GM18868 (cell line): ENCODE results near the gene HS6ST3.
"Not testable (repeated sequence)": the region's sequence is repeated elsewhere in the genome, so short reads cannot be mapped to it uniquely, and the experiment has no call there.

Source experiments
- ATAC-seq: cut with Tn5 transposase; IDR thresholded peaks from one replicate; pipeline ENCODE4 v1.9.1; 2021; ENCODE audit warnings: mild to moderate bottlenecking, moderate library complexity; ENCODE audit not compliant: unreplicated experiment

Gene HS6ST3

DNA sequence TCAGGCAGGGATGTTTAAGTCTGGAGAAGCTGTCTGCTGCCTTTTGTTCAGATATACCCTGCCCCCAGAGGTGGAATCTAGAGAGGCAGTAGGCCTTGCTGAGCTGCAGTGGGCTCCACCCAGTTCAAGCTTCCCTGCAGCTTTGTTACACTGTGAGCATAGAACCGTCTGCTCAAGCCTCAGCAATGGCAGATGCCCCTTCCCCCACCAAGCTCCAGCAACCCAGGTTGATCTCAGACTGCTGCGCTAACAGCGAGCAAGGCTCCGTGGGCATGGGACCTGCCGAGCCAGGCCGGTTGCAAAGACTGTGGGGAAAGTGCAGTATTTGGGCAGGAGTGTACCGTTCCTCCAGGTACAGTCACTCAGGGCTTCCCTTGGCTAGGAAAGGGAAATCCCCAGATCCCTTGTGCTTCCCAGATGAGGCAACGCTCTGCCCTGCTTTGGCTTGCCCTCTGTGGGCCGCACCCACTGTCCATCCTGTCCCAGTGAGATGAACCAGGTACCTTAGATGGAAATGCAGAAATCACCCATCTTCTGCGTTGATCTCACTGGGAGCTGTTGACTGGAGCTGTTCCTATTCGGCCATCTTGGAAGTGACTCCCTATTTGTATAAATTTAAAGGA is 434.6 kb downstream of the HS6ST3 start:
- not testable (repeated sequence) for ATAC-seq

DNA sequence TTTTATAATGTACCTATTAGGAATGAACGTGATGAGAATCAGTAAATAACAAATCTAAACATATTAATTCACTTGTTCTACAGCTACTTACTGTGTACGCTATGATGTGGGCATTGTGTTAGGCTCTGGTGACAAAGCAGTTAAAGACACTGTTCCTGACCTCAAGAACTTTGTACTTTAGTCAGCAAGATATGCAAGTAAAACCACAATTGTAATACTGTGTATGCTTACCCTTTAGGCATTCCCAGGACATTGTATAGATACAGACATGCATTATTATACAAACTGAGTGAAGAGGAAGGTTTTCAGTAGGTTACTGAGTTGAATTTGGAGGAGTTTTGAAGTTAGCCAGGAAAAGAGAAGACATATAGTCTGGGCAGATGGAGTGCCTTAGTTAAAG is 435.8 kb downstream of the HS6ST3 start:
- no peak for ATAC-seq

DNA sequence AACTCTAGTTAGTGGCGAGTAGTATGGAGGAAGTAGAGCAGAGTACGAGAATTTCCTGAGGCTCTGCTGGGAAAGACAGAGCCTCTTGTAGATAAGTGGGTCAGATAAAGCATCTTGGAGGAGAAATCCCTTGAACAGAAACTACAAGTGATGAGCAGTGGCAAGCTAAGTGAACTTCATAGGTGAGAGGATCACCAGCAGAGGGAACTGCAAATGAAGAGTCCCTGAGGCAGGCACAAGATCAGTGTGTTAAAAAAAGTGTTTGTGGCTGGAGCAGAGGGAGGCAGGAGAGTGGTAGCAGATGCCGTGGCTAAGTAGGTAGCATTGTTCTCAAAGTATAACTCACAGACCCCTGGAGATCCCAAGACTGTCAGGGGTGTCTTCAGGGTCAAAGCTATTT is 437.6 kb downstream of the HS6ST3 start:
- ATAC-seq: no peak

DNA sequence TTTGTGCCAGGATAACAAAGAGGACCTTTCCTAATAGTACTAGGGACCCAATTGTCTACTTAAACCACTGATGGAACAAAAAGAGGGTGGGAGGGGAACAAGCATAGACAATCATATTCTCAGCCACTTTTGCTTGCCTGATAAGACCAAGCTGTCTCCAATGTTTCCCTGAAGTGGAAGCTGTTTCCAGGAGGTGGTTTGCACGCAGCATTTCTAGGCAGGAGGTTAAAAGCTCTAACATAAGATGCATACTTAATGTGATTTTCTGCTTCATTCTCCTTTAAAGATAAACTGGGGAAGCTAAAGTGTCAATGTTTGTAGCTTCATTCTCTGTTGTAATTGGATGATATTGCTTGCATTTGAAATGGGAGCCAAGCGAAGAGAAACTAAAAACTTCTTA is 442.9 kb downstream of the HS6ST3 start:
- no peak for ATAC-seq

DNA sequence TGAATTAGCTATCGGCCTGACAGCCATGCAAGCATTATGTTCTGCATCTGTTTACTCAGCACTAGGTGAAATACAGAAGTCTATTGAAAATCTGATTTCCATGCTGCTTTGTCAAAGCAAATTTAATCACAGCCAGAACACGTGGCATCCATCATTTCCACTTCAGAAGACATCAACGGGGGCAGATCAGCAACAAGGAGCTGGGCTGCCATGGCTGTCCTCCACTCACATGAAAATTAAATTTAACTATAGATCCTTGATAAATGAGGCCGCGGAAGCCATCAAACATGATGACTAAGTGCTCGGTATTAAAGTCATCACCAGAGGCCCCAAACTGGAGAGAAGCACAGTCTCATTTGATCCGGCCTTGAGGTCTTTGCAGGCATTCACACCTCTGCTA is 443.5 kb downstream of the HS6ST3 start:
- ATAC-seq: no peak

DNA sequence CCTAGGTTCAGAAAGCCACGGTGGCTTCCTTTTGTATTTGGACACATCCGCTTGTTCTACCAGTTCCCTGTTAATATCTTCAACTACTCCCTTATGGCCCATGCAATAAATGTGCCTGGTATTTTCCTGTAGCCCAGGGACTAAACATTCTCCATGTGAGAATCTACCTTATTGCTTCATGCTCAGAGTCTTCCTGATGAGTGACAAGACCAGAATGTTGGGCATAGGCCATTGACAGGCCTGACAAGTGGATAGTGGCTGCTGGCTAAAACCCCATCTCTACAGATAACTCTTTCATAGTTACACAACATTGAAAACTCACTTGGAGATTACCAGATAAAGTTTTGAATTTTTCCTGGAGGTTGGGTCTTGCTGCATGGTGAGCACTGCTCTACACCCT is 449.9 kb downstream of the HS6ST3 start:
- ATAC-seq: no peak

DNA sequence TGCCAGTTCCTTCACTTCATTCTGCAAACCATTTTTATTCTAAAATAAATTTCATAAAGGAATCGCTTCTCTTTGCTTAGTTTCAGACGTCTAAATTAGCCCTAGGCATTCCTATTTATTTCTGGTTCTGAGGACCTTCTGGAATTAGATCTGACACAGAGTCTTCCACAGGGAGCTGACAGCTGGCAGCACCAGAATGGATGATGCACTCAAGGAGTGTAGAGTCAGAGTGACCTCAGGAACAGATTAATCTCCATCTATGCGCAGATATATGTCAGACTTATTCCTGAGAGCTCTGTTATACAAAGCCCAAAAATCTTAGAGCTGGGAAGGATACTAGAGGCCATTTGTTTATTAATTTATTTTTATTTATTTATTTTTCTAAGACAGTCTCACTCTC is 450.8 kb downstream of the HS6ST3 start:
- no peak for ATAC-seq

DNA sequence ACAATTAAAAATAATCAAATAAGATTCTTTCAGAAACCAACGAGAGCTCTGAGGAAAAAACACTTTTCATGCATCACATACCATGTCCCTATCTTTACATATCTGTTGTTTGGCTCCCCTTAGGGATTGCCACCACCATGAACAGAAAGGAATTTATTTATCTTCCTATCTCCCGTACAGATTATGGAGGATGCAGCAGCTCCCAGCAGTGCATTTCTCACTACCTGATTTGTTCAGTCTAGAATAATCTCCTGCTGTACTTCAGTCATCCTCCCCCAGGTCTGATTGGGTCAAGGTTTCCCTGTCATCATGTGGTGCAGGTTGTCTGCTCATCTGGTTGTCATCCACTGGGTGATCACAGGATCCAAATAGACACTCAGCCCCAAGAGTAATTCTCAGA is 453.1 kb downstream of the HS6ST3 start:
- no peak for ATAC-seq

DNA sequence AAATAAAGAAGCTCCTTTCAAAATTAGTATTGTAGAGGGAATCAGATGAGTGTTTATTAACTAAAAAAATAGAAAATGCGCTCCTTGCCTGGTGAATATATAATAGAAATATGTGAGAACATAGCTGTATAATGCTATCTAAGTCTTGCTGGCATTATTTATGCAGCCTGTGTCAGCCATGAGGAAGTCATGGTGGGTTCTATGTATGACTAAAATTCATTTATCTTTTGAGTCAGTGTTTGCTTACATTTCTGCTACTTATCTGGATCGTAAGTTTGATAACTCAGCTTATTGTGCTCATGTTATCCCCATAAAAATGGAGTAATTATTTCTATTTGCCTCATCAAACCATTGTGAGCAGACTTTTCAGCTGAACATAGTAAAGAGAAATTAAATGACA is 455.1 kb downstream of the HS6ST3 start:
- ATAC-seq: no peak

DNA sequence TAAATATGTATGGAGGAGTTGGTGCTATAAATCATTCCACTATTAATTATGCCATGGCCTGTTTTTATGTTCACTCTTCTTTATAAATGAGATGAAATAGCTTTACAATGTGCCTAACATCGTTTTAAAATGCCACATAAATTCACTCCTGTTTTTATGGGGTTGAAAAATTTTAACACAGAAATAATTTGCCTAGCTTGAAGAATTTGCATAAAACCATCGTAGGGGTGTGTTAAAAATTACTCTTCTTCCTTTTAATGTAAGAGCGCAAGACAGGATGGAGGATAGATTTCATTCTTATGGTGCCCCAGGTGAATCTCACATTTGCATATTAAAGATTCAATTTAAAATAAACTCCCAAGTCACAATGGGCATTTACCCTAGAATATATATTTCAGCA is 456.6 kb downstream of the HS6ST3 start:
- no peak for ATAC-seq

DNA sequence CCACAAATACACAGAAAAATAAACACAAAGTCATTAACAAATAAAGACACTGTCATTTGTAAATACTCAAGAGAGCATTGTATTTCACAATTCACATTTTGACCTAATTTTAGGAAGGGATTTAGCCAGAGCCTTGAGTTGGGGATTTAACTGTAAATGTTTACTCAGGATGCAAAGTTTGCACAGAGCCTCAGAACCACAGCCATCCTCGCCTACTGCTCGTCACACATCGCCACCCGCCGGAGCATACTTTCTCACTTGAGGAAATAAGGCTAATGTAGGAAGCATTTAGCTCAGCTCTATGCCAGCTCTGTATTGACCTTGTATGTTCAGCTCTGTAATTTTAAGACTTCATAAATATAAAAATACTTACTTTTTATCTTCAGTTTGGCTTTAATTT is 461.6 kb downstream of the HS6ST3 start:
- ATAC-seq: no peak

DNA sequence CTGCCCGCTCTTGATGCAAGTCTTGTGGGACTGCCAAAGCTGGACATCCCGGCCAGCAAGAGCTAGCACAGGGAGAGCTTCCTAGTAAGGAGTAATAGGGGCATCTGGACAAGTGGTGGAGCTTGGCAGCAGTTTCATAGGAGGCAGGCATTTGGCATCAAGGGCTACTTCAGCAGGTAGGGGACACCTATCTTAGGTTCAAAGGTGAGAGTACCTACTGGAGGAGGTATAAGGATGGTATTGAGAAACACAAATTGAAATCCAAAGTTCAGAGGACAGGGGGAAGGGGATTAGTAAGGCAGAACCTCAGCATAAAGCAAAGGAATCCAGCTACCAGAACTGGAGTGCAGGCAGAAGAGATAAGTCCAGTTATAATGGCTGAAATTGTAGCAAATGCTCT is 462.7 kb downstream of the HS6ST3 start:
- no peak for ATAC-seq

DNA sequence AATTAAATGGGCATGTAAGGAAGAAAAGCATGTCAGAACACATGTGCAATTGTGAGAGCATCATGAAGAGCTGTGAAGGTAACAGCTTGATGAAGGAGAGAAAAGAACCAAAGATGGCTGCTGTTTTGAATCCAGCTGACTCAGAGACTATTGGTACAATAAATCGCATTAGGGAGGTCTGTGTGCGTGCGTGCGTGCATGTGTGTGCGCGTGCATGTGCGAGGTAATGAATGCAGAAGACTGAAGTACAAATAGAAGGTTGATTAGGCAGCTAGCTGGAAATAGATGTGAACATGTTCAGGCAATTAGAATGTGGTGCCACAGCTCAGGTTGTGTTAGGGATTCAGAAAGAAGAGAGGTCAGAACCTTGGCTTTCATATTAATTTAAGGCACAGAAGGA is 463.9 kb downstream of the HS6ST3 start:
- ATAC-seq: no peak

DNA sequence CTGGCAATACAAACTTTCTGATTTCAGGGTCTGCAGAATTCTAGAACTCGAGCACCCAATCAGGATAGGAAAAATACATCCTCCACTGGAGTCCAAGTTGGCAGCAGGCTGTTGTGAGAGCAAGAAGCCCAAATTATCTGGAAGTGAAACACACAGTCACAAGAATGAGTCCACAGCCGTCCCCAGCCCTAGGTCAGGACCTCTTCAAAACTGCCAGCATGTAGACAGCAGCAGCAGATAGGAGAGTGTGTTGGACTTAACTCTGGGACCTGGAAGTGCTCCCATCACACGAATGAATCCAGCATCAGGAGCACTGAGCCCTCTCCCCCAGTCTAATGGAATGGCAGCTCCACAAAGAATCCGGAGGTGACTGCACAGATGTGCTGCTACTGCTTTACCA is 483.7 kb downstream of the HS6ST3 start:
- no peak for ATAC-seq

DNA sequence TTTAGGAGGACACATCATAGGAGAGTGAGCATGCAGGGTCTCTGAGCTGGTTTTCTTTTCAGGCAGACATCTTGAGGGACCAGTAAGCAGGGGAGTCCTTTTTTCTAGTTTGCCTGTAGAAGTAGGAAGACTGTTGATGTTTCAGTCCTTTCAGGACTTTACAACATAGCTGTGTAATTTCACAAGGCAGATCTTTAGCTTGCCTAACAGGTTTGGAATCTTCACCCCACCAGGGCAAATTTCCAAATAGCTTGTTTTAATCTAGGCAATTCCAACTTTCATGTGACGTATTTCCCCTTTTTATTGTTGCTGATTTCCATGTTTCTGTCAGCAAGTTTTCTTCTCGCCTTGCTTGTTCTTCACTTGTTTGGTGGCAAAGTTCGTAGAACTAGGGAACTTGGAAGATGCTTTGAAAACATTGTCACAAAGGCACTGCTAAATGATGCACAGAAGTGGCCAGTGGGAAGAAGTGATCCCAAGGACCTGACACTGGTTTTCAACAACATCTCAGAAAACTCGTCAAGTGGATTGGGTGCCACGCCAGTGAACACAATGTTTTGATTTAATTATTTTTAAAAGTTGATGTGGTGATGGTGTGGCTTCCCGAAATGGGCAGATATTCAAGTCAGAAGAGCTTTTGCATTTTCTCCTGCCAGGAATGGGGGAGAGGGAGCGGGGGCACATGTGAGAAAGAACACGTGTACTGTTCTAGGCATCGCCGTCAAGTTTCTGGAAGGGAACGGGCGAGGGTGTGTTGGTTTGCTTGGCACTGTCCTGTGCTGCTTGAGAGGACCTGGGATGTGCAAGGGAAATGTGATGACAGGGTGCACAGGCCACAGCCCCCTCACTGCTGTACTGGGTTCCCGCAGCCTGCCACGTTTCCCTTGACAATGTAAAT is 485.8 kb downstream of the HS6ST3 start:
- ATAC-seq: no peak

DNA sequence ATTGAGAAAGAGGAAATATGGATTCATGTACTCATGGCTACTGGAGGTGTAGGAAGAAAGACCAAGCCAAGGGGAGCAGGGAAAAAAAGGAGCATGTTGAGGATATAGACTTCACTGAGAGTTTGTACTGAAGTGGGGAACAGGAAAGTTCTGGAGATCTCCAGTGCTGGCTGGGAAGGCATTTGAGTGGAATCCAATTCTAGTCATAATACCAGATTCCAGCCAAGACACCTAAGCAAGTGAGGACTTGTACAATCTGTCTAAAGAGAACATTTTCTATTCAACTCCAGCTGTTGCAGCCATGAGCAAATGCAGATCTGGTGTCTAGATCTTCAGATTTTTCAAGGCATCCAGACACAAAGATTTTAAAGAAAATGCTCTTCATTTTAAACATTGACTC is 491.8 kb downstream of the HS6ST3 start:
- no peak for ATAC-seq

DNA sequence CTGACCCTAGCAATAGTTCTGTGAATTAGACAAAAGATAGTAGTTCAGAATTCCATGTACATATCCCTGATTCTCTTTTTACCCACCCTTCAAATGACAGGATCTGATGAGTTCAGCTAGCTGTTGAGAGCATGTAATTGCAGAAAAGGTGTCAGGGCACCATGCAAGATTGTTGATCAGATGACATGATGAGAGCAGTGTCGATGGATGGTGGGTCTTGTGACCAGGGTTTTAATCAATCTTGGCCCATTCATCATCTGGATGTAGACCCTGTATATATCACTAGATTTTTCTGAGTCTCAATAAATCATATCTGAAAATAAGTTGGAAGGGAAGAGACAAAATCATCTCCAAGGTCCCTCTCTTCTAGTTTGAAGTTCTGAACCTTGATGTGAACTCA is 525.3 kb downstream of the HS6ST3 start:
- no peak for ATAC-seq

DNA sequence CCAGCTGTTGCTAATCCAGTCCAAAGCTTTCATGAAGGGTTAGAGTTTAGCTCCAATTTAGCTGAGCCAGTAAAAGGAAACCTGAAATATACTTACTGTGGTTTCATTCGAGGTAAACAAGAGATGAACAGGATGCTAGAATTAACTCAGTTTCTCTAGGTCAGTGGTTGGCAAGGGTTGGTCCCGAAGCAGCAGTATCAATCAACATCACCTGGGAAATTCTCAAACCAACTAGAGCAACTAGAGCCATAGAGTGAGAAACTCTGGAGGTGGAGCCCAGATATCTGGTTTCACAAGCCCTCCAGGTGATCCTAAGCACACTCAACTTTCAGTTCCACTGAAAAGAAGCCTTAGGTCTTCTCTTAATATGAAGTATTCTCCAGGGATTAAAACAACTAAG is 527.6 kb downstream of the HS6ST3 start:
- ATAC-seq: no peak

DNA sequence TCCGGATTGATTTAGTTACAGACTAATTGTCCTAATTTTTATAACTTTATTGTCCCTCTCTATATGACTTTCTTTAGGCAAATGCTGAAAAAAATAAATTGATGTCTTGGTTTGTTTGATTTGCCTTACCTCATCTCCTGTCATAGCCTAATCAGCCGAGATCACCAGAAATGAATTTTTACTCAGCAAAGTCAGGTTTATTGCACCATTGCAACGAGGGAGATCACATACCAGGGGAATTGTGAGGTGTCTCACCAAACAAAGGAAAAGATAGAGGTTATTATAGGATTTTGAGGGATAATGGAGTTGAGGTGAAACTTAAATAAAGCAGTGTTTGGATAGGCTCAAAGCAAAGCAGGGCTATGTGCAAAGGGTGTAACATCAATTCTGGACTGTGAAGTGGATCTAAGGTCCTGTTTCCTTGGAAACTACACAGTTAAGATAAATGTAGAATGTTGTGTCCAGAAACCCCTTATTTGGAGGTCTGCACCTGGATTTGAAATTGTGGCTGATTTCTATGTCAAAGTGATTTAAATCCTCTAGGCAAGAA is 531.8 kb downstream of the HS6ST3 start:
- no peak for ATAC-seq

DNA sequence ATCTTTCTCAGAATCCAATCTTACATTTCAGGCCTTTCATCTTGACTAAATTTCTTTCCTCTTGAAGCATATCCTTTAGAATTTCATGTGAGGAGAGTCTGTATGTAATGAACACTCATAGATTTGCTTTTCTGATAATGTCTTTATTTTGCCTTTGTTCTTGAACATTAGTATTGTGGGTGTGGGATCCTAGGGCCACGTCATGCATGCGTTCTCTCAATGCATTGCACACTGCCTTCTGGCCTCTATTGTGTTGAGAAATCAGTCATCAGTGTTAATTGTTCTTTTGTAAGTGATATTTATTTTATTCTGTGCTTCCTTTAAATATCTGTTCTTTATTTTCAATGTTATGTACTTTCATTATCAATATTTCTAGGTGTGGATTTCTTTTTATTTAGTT is 539.4 kb downstream of the HS6ST3 start:
- ATAC-seq: no peak

DNA sequence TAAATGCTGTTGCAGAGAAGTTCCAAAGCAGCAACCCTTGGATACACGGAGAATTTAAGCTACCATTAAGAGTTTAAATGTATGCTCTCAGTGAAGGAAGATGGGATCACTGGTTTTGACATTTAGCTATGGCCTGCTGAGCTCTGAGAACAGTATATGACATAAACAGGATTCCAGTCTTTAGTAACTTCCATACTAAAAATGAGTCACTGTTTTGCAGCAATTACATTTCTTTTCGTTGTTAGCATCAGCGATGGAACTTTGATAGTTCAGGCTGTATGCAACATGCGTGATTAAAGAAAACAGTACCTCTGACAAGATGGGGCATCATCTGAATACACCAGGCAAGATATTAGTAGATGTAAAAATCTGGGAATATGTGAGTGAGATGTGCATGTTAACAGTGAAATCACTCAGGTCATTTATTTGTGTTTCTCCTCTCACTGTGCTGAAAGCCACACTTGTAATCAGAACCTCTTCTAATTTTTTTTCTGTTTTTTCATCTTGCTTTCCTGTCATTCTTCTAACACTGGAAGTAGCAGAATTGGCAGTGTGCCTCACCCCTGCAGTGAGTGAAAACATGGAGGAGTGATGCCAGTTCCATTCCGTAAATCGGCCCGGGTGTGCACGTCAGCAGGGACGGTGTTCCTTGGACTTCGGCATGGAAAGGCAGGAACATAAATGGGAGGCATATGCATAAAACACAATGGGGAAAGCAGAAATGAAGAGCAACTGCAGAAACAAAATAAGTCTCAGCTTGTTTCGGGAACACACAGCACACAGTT is 542.8 kb downstream of the HS6ST3 start:
- no peak for ATAC-seq
